NCI-H748 (cell line): Measurements from ENCODE around the gene VWA3A.
A peak's percentile ranks its signal among the peaks of the same experiment; 100 is the strongest.
"Not testable (repeated sequence)": the region's sequence is repeated elsewhere in the genome, so short reads cannot be mapped to it uniquely, and the experiment has no call there.

Experiments
- DNase-seq: peaks from one replicate; lab custom pipeline; 2025; ENCODE audit not compliant: unreplicated experiment; lab: John Stamatoyannopoulos, UW

Gene VWA3A, protein sequence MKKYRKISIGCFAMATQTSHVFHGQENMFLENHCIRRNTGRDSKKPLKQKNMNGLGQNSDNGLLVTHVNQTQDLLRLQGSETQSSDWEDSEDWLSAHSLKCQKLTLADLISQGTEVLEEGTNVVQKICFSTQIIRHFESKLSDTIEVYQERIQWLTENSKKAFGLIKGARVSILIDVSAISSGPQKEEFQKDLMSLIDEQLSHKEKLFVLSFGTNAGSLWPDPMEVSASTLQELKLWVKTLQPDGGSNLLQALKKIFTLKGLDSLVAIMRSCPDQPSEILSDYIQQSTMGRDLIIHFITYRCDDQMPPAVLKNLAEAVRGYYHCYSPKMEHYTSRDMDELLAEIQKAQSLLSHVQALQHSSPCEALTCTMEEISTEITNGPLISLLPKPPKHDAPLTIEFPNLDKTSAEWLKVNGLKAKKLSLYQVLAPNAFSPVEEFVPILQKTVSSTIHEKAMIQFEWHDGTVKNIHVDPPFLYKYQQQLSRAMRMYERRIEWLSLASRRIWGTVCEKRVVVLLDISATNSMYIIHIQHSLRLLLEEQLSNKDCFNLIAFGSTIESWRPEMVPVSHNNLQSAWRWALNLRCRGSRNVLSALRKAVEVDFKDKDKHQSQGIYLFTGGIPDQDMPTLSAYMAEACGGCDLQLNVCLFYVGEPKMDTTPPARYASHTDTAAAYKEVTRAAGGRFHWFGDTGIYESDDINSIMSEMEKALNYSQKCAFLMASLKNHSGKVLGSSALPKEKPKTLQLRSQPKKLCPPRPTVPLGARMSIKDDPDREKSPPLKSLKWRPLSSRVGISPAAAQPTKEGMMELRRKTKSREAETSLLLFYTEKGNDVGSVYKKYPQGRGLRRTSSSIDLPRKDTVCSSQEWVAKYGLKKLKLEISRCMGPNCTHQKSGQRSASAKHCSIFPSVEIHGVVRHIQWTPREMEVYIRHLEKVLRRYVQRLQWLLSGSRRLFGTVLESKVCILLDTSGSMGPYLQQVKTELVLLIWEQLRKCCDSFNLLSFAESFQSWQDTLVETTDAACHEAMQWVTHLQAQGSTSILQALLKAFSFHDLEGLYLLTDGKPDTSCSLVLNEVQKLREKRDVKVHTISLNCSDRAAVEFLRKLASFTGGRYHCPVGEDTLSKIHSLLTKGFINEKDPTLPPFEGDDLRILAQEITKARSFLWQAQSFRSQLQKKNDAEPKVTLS

GRCh38 chr16:22092143-22092933 lies at the start of gene VWA3A:
TSS of gene VWA3A (plus strand) at chr16:22092541. CDS start at chr16:22092638, 97 bp downstream.
- peak; percentile 21 for DNase-seq

DNA sequence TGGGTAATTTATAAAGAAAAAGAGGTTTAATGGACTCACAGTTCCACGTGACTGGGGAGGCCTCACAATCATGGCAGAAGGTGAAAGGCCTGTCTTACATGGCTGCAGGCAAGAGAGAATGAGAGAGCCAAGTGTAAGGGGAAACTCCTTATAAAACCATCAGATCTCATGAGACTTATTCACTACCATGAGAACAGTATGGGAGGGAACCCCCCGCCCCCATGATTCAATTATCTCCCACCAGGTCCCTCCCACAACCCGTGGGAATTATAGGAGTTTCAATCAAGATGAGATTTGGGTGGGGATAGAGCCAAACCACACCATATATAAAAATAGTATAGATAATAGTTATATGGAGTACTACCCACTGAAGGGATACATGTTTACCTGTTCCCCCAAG lies 48.5 kb upstream of the VWA3A start:
- not testable (repeated sequence) for DNase-seq

DNA sequence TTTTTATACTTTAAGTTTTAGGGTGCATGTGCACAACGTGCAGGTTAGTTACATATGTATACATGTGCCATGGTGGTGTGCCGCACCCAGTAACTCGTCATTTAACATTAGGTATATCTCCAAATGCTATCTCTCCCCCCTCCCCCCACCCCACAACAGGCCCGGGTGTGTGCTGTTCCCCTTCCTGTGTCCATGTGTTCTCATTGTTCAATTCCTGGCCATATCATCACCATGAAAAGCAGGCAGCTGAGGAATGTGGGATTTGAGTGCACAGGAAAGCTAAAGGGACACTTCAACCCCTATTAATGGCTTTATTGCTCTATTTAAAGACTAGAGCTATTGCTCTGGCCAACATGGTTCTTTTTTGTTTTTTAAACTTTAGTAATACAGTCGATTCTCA lies 46.5 kb upstream of the VWA3A start:
- not testable (repeated sequence) for DNase-seq

GRCh38 chr16:22050963-22051362 lies 41.4 kb upstream of the VWA3A start:
- no peak for DNase-seq

DNA sequence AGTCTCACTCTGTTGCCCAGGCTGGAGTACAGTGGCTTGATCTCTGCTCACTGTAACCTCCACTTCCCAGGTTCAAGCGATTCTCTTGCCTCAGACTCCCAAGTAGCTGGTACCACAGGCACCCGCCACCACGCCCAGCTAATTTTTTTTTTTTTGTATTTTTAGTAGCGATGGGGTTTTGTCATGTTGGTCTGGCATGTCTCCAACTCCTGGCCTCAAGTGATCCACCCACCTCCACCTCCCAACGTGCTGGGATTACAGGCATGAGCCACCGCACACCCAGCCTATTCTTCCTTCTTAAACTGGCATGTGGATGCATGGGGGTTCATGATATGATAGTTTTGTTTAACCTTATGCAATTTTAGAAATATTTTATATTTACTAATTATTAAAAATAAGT lies 39.4 kb upstream of the VWA3A start:
- DNase-seq = no peak

- DNase-seq = no peak
These were observed 38.4 kb upstream of the VWA3A start for GRCh38 chr16:22053921-22054341.

- DNase-seq = no peak
These were observed 37.3 kb upstream of the VWA3A start for GRCh38 chr16:22054847-22055590.

DNA sequence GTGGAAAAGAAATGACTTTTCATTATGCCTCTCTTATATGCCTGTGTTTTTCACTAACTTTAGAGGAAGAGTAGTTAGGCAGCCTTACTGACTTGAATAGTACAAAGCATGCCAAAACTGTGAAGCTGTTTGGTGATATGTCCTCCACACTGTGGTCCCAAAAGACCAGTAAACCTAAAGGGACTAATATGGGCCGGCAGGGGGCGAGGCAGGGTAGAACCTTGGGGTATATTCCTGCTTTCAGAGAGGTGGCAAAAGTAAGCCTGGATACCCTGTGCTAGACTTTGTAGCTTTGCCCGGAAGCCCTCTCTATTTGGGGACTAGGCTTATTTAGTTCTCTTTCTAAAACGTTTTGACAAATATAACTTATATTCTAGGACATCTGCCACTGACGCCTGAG lies 36.5 kb upstream of the VWA3A start:
- DNase-seq = no peak

DNA sequence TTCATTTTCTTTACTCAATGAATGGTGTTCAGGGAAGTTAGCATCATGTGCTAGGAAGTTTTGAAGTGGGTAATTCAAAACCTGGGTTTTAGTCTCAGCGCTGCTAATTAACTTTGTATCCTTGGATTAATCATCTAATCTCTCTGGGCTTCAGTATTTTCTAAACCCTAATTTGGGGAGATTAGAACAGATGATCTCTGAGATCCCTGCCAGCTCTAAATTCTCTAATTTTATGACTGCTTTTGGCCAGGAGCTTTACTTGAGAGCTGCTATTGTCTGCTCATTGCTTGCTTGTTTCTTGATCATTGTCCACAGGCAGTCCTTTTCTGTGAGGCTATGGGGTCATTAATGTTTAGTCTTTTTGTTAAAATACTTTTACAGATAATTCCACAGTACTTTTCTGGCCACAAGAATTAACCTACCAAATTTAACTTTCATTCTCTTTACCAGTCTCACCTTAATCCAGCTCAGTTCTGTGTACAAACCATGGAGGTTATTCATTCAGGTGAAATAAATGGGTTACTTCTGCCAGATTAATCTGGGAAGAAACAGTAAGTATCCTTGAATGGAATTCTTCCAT lies 28.4 kb upstream of the VWA3A start:
- no peak for DNase-seq

DNA sequence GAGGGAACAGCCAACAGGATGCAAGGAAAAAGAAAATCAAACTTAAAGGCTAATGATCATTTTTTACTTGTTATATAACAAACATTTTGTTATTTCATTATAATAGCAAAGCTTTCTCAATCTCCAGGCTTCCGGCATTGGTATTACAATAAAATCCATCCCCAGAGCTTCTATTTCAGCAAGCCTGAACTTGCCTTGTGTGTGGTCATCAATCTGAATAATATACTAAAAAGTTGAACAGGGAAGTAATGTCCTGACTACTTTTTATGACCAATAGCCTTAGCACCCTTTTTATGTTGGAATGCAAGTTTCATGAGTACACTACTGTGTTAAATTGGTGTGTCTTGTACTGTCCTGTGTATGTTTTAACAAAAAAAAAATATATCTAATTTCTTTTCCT lies 27.1 kb upstream of the VWA3A start:
- DNase-seq = no peak

DNA sequence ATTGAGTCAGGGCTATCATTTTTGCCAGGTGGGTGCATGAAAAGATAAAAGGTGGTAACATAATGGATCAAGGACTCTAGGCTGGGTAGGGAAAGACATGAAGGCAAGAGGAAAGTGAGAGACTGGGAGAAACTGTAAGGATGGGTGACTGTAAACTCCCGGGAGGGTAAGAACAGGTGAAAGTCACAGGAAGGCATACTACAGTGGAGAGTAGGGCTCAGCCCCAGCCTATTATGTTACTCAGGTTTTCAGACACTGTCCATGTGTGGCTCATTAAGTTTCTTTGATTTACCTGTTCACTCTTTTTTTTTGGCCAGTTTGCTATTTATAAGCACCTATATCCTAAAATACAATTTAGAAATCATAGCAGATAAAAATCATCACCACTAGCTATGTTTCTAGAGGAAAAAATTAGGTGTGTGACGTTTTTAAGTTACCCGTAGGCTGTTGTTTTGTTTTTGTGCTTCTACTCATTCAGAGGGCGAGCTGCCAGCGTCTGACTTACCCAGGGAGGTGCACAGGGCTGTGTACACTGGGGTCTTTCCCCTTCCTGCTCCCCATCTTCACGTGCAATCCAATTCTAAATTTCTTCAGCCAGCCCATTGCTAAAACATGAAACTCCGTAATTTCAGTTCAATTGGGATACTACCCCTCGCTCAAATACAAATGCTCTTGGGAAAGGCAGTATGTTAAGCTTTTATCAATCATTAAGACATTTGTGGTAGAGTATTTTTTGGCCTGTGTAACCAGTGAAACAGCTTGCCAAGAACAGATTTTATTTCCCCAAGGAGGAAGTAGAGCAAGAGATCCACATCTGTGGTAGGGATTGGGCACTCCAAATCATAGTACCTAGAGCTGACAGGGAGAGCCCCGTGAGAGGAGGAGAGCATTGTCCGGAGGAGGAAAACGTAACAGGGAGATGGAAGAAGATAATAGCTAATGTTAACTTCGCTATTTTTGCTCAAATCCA lies 21.7 kb upstream of the VWA3A start:
- DNase-seq = no peak

DNA sequence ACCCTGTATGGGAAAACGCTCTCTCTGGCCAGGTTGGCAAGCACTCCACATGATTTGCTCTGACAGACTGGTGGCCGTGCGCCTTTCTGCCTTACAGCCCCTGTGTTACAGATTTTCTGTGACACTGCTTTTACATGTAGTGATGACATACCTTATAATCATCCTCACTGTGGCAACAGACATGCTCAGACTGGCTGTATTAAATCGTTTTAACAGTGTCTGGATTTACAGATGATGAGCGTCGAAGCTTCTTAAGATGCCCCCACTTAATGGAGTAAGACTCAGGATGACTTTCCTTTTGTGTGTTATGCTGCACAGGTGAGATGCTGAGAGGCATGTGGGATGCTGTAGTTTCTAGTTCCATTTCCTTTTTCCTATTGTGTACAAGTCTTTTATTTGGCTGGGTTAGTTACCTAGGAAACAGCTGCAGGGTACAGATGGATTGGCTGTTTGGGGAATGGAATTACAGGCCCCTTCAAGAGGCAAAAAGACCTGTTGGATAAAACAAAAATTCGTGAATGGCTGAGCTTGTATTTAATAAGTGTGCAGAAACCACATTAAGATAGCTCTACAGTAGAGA lies 20.9 kb upstream of the VWA3A start:
- DNase-seq = peak; percentile 24

GRCh38 chr16:22073350-22073749 lies 19.0 kb upstream of the VWA3A start:
- DNase-seq = no peak

DNA sequence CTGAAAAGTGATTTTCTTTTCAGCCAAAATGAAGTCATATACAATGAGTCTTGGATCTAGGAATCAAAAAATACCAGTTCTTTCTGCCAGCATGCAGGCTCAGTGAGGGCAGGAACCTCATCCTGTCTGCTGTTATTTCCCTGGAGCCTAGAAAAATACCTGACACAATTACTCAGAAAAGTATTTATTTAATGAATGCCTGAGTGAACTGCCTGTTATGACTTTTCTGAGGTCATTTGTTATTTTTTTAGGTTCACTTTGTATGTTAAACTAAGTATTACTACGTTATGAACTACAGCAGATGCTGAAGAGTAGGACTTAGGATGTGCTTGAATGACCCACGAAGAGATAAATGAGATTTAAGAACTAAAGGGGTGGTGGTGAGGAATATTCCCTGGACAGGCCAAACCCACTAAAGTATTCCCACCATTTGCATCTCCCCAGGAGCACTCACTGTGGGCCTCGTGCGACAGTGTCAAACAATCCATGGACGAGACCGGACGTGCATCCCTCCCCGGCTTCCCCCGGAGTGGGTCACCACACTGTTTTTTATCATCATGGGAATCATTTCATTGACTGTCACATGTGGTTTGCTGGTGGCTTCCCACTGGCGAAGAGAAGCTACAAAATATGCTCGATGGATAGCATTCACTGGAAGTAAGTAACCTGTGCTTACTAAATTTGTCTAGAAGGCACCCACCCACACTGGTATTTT lies 17.1 kb upstream of the VWA3A start:
- no peak for DNase-seq

- DNase-seq = no peak
These were observed 16.6 kb upstream of the VWA3A start for GRCh38 chr16:22075776-22076175.

- DNase-seq = peak; percentile 48
These were observed 14.5 kb upstream of the VWA3A start for GRCh38 chr16:22077700-22078313.

DNA sequence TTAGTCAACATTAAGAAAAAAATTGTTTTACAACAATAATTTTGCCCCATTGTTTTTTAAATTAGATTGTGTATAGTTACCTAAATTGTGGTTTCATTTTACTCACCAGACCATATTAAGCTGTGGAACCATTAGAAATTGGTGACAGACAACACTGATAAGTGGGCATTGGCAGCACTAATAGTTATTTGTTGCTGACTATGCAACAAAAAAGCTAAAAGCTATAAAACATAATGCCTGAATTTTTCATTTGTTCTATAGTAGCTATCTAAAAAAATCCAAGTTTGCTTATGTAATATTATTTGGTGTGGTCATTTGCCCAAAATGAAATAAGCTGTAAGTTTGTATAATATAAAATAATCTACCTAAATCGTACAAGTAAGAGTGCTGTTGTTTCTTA lies 13.7 kb upstream of the VWA3A start:
- no peak for DNase-seq
